ENCODE results near the gene STEAP4.

STEAP4 gene

DNA sequence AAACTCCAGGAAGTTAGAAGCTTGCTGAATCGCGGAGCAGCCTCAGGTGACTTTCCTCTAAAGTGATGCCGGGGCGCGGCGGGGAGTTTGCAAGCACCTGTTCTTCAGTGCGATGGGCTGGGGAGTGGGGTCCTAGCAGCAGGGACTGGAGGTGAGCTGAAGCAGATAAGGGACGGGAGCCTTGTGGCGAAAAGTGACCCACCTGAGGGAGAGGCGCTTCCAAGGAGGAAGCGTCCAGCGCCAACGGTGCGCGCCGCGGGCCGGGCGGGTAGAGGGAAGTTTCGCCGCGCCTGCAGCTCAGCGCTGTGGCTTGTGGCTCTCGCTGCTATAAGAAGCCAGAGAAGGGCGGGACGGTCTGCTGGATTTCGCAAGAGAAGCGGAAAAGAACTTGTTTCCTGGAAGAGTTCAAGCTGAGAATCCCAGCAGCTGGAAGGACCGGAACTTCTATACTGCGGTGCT is at the start of gene STEAP4:
TSS of gene STEAP4 (minus strand) at position 305 of the 459 bp plus-strand sequence. CDS start 22,625 bp downstream, outside the sequence.
- DNase-seq (ENCODE audit: low read depth in 3 of 3, low spot score in 1 of 3), result no peak

DNA sequence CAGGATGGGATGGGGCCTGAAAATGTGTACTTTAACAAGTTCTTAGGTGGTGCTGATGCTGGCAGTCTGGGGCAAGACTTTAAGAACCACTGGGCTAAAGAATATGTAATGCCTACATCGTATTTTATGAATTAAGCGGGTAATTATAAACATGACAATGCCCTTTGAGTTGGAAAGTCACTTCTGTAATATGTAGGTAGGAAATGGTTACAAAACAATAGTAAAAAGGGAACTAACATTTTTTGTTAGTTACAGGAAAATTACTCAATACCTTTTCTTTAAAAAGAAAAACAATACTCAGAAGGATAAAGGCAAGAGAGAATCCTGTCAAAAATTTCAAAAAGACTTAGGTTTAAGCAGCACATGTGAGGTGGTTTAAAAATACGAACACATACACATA is 48.3 kb upstream of the STEAP4 start:
- no peak for DNase-seq (ENCODE audit: low read depth in 3 of 3, low spot score in 1 of 3)

DNA sequence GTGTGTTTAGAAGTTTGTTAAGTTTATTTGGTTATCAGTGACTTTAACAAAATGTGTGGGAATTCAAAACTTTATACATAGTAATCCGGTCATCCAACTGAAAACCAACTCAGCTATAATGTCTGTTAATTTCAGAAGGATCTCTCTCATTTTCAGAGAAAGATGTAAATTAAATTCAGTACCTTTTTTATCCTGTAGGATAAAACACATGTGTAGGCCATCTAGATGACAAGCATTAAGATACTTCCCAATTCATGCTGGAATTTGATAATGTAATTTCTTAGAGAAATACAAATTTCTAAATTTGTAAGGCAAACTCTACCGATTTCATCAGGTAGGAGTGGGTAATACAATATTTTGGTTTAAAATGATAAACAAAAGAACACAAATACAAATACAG is 43.4 kb upstream of the STEAP4 start:
- no peak for DNase-seq (ENCODE audit: low read depth in 3 of 3, low spot score in 1 of 3)

DNA sequence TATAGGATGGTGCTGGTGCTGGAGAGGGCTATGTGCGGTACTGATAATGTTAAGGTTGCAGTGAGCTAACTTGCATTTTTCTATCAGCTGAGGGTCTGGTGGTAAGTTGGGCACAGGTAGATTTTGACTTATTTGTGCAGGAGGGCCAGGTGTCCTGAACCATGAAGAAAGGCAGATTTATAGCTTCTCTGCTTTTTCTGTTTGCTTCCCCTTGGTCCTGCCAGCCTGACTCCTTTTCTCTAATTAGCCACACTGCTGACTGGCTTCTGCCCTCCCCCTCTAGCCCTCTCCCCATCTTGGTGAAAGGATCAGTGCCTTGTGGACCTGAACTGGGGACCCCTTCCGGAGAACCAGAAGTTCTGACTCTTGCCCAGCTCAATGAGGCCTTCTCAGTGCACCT is 40.8 kb upstream of the STEAP4 start:
- DNase-seq (ENCODE audit: low read depth in 3 of 3, low spot score in 1 of 3), result no peak

DNA sequence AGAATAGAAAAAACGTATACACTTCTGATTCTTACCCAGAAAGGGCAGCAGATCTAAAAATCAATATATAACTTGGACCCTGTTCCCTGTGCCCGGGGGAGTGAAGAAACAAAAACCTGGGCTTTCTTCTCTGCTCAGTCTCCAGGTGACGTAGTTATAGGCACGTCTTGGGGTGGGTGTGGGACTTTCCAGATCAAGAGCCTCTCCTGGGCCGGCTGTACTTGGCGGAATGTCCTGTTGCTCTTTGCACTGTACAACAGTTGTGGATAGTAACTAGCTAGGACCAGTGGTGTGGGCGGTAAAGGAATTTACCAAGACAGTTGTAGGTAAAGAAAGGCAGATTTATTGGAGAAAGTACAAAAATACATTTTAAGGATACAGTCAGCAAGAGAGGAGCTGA is 40.4 kb upstream of the STEAP4 start:
- DNase-seq (ENCODE audit: low read depth in 3 of 3, low spot score in 1 of 3), result no peak

DNA sequence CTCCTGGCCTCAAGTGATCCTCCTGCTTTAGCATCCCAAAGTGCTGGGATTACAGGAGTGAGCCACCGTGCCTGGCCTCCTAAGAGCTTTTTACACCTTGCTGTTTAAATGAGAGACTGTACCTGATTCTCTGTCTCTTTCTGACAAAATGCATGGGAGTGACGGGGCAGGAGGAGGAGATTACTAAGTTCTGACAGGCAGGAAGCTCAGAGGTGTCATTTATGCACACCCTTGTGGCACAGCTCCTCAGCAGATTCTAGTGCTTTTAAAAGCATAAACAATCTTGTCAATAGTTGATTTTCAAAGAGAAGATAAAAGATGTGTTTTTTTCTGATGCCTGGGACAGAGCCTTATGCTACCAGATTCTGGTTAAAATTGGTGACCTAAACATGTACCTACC is 39.7 kb upstream of the STEAP4 start:
- DNase-seq (ENCODE audit: low read depth in 3 of 3, low spot score in 1 of 3), result no peak

DNA sequence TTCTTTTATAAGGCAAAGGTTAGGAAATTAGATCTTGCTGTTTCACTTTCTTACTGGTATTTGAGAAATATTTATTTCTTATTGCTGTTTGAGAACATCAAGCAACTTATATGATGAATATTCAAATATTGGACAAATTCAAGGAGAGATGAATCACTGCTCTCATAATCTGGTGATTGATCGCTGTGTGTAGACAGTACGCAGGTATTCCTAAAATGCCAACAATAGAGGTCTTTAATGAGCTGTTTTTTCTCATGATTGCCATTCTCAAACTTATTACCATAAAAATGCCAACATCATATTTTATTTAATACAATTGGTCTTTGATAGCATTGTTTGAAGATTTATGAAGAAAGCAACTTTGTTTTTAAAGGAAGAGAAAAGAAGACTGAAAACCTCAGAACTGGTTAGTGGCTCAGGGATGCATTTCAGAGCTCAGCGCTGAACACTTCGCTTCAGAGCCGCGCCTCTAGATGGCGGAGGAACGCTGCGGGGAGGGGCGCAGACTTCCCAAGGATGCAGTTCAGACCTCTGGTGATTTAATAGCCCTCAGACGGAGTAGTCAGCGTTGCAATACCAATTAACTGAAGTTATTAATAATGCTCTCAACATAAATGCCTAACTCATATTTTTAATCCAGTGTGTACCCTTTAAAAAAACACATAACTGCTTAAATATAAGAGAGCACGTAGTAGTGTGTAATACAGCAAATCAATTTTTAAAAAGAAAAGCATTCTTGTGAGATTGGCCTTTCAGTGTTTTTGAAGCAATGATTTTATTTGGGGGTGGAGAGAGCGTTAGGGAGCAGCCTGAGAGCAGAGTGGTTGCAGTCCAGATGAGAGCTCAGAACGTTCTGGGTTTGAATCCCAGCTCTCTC is 38.5 kb upstream of the STEAP4 start:
- DNase-seq (ENCODE audit: low read depth in 3 of 3, low spot score in 1 of 3), result no peak

DNA sequence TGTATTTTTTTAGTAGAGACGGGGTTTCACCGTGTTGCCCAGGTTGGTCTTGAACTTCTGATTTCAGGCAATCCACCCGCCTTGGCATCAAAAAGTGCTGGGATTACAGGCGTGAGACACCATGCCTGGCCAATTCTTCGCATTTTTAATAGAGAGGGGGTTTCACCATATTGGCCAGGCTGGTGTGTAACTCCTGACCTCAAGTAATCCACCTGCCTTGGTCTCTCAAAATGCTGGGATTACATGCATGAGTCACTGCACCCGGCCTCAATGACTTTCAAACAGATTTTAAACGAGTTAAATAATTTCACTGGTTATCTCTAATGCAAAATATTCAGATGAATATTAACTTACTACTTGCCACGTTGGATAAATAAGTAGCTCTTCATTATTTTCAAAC is 37.6 kb upstream of the STEAP4 start:
- DNase-seq (ENCODE audit: low read depth in 3 of 3, low spot score in 1 of 3), result no peak

DNA sequence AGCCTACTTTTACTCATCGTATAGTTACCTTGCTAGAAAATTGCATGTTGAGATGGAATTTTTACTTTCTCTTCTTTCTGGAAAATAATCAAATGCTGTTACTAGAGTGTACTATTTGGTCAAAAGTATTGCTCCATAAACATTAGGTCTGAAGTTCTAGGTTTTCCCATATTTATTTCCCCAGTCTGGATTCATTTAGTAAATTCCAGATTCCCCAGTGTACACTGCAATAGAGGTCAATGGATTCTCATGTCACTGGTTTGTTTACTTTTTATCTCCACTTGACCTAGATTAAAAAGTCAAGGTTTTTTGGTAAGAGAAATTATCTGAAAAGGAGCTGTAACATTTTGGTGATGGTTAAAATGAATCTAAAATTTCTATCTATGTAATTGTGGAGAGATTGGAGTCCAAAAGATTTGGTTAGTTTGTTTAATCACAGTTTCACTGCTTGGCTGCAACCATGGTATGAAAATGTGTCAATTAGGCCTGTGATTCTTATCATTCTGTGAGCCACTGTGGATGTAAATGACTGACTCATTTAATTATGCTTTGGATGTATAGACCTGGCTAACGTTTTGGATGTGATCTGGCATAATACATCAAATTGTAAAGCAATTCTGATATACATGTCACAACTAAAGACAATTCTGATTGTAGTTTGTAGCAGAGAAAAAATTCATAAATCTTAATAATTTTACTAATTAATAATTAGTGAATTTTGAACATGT is 32.7 kb upstream of the STEAP4 start:
- no peak for DNase-seq (ENCODE audit: low read depth in 3 of 3, low spot score in 1 of 3)

DNA sequence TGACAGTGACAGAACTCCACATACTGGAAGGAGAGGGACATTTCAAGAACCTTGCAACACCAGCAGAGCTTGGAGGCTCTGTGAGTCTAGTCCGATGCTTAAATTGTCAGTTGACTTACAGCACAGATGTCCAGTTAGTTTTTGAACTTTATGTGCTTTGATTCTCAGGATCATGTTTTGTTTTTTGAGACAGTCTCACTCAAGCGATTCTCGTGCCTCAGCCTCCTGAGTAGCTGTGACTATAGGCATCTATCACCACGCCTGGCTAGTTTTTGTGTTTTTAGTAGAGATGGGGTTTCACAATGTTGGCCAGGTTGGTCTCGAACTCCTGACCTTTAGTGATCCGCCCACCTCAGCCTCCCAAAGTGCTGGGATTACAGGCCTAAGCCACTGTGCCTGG is 31.8 kb upstream of the STEAP4 start:
- DNase-seq (ENCODE audit: low read depth in 3 of 3, low spot score in 1 of 3), result no peak

DNA sequence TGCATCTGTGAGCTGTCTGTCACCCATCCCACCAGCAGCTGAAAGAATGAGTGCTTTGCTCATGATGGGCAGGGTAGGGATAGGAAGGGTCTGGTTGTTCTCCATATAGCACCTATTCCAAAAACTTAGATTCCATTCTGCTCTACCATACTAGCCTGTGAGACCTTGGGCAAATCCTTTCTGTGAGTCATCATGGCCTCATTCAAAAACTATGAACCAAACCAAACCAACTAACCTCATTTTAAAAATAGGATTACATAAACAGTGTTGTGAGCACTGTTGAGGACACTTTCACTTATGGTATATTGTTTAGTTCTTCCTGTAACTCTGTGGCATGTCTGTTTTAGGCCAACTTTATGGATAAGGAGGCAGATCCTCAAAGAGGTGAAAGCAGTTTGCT is 30.9 kb upstream of the STEAP4 start:
- no peak for DNase-seq (ENCODE audit: low read depth in 3 of 3, low spot score in 1 of 3)

DNA sequence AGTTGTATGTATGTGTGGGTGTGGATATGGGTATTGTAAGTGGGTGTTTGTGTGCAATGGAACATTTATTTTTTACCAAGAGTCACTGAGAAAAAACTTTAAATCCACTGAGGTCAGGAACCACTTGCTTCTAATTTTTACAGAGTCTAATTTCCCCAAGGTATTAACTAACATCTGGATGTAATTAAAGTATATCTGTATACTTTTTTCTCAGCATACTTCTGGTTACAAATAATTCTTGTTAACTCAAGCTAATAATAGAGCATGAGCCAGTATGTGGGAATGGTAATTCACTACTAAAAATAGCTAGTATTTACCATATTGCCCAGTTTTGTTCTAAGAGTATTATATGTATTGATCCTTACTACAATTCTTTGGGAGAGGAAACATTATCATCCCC is 24.6 kb upstream of the STEAP4 start:
- no peak for DNase-seq (ENCODE audit: low read depth in 3 of 3, low spot score in 1 of 3)

DNA sequence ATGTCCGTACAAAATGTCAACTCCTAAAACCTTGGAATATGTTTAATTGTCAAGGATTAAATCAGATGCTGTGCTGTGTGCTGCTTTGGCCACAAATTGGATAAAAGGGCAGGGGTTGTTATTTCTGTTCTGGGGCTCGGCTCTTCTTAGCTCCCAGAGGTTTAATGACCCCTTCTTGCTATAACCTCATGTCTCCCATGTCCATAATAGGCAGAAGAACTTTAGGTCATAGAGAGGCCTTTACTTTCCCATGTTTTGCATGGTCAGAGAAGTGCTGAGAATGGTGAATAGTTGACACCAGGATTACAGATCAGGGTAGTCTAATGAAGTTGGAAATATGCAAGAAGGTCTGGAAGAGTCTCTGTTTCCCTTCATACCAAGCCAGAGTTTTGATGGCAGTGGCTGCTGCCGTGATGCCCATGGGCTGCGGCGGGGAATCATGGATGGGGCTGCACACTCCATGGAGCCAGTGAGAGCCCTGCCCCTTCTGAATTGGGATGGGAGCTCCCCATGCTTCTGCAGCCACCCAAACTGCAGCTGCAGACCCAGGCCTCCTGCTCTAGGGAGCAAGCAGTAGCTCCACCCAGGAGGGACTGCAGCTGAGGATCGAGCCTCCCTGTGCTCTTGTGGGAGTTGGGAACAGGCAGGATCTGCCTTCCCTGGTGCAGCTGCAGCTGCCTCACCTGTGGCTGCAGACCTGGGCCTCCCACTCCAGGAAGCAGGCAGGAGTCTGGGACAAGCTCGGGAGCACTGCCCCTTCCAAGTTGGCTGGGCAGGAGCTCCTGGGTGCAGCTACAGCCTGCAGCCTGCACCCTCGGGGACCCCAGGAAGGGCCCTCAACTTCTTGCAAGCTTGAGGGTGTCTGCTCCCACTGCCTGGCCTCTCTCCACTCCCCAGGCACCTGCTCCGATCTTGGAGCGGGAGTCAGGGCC is 23.1 kb upstream of the STEAP4 start:
- no peak for DNase-seq (ENCODE audit: low read depth in 3 of 3, low spot score in 1 of 3)

DNA sequence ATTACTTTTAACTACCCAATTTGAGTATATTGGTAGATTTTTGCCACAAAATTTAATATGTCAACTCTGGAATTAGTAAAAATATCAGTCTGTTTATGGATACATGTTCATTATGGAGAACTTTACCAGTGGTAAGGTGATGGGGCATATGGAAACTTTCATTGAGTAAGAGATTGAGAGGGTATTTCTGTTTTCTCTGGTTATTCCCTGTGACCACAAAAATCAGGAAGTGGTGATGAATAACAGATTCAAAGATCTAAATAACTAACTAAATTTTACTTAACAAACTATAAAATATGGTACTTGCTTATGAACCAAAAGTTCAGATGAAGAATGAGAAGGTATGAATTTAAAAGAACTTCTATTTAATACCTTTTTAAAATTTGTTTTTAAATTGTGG is 22.1 kb upstream of the STEAP4 start:
- no peak for DNase-seq (ENCODE audit: low read depth in 3 of 3, low spot score in 1 of 3)

DNA sequence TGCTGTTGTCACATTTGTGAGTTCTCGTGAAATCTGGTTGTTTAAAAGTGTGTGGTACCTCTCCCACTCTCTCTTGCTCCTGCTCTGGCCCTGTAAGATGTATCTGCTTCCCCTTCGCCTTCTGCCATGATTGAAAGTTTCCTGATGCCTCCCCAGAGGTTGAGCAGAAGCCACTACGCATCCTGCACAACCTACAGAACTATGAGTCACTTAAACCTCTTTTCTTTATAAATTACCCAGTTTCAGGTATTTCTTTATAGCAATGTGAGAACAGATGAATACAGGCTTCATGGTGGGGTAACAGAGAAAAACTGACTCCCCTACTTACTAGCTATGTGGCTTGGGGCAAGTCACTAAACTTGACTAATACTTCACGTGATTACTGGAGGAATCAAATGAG is 18.0 kb upstream of the STEAP4 start:
- DNase-seq (ENCODE audit: low read depth in 3 of 3, low spot score in 1 of 3), result no peak

DNA sequence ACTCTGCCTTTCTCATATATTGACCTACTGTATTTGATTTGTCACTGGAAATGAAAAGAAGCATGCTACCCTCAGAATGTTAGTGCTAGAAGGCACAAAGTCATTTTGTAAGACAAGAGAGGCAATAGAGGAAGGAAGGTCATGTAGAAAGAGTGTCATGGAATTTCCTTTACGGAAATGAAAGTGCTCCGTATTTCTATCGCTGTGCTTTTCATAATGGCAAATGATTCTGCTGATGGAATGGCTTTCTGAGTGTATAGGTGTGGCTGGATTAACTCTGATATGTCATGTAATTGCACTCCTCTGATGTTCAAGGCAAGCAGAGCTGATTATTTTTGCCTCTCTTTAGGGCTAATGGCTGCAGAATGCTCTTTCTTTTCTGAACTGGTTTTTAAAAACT is 15.5 kb upstream of the STEAP4 start:
- DNase-seq (ENCODE audit: low read depth in 3 of 3, low spot score in 1 of 3), result no peak

DNA sequence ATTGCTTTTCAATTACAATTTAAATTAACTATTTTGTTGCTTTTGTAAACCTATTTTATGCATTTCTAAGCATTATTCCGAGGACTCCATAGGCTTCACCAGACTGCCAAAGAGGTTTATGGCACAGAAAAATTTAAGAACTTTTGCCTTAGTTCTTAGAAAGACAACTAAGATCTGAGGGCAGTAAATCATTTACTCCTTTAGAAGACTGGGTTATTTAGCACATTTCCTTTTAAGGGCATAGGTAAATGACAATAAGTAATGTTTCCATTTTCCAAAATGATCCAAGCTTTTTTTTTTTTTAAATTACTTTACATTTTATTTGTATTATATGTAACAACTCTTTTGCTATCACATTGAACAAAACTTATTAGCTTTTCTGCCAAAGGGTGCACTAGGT is 15.0 kb upstream of the STEAP4 start:
- DNase-seq (ENCODE audit: low read depth in 3 of 3, low spot score in 1 of 3), result no peak

DNA sequence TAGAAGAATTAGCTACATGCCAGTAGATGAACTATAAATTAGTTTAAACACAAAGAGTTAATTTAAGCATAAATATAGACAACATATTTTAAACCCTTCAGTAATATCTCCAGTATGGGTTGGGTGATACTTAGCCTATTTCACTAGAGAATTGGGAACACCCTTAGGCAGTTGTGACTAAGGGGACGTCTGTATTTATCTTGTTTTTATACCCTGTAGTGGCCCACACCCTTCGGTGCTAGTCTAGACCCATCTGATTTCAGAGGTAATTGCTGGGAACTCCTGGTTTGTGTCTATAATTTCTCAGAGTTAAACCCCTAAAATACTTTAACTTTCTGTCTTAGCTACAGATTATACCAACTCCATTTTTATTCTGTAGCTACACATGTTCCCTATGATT is 11.5 kb upstream of the STEAP4 start:
- DNase-seq (ENCODE audit: low read depth in 3 of 3, low spot score in 1 of 3), result no peak

DNA sequence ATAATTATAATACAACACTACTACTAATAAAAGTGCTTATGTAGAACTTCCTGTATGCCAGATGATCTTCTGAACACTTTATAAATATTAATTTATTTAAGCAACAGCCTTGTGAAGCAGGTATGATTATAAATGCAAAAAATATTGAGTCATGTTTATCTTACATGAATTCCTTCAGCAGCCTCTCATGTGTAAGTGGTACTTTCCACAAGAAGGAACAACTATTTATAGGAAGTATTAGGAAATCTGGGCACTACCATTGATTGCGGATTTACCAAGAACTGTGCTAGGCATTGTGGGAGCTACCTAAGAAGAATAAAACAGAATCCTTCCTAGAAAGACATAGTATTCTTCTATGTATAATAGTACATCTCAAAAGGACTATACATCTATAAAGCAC is 10.7 kb upstream of the STEAP4 start:
- no peak for DNase-seq (ENCODE audit: low read depth in 3 of 3, low spot score in 1 of 3)

DNA sequence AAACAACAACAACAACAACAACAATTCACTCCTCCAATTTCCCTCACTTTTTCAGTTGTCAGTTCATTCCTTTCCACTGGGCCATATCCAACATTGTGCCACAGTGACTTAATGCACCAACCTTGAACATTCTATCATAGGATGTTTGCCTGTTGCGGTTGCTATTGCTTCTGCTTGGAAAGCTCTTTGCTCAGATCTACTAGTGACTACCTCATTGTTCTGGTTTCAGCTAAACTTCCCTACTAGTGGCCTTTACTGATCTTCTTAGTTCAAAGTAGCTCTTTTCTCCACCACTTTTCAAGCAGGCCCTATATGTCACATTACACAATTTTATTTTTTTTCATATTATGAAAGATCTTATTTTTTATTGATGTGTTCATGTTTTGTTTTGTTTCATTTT is 9.8 kb upstream of the STEAP4 start:
- no peak for DNase-seq (ENCODE audit: low read depth in 3 of 3, low spot score in 1 of 3)

DNA sequence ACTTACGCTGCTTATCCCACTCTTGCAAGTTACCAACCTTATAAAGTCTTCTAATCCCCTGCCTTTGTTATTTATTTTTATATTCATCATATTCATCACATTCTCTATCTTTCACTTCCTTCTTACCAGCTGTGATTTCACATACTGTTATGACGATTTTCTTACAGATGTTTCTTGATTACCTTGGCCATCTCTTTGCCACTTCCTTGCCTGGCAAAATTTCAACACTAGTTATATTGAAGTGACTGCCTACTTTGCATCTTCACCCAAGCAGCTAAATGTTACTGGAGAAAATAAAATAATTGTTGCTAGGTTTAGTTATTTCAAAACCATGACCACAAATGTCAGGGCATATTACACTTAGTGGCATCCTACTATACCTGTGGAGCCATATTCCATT is 8.8 kb upstream of the STEAP4 start:
- no peak for DNase-seq (ENCODE audit: low read depth in 3 of 3, low spot score in 1 of 3)
